Smooth muscle cell (in vitro differentiated cells): ENCODE data around the gene ZNF562. TPM values are rescaled to one million over a fixed set of nuclear protein-coding genes. Genes with fewer than 3 reads are reported as not detected.
"Not testable (repeated sequence)": the region's sequence is repeated elsewhere in the genome, so short reads cannot be mapped to it uniquely, and the experiment has no call there.

Experiments
- DNase-seq: peaks from one replicate; lab custom pipeline; 2025; ENCODE audit not compliant: unreplicated experiment; lab: John Stamatoyannopoulos, UW
- H2AFZ ChIP-seq: fragments of 200-600 bp; sonication (generic); 2 replicates; pipeline ENCODE4 v1.6.0; 2016; ENCODE audit warnings: antibody characterized with exemption, low read depth, mild to moderate bottlenecking
- H3F3A ChIP-seq: fragments of 200-600 bp; sonication (generic); 2 replicates; pipeline ENCODE4 v1.6.0; 2017; ENCODE audit warnings: antibody characterized with exemption, low read depth
- H3K27ac ChIP-seq: fragments of 200-600 bp; sonication (generic); 2 replicates; pipeline ENCODE4 v1.5.1; 2016; ENCODE audit warnings: low read depth, mild to moderate bottlenecking
- H3K27me3 ChIP-seq: fragments of 200-600 bp; sonication (generic); 2 replicates; pipeline ENCODE4 v1.6.1; 2016; ENCODE audit warnings: low read depth, mild to moderate bottlenecking
- H3K36me3 ChIP-seq: fragments of 200-600 bp; sonication (generic); 2 replicates; pipeline ENCODE4 v1.5.1; 2016; ENCODE audit warnings: low read depth
- H3K4me1 ChIP-seq: fragments of 200-600 bp; sonication (generic); 2 replicates; pipeline ENCODE4 v1.5.1; 2016; ENCODE audit warnings: low read depth
- H3K4me2 ChIP-seq: fragments of 200-600 bp; sonication (generic); 2 replicates; pipeline ENCODE4 v1.6.0; 2016; ENCODE audit warnings: mild to moderate bottlenecking
- H3K4me3 ChIP-seq: fragments of 200-600 bp; sonication (generic); 2 replicates; pipeline ENCODE4 v1.5.1; 2016; ENCODE audit warnings: mild to moderate bottlenecking
- H3K79me2 ChIP-seq: fragments of 200-600 bp; sonication (generic); 2 replicates; pipeline ENCODE4 v1.6.0; 2016; ENCODE audit warnings: low read depth, mild to moderate bottlenecking
- H3K9ac ChIP-seq: fragments of 200-600 bp; sonication (generic); 2 replicates; pipeline ENCODE4 v1.6.0; 2016; ENCODE audit warnings: low read depth
- H3K9me3 ChIP-seq: fragments of 200-600 bp; sonication (generic); replicated peaks from 2 replicates; pipeline ENCODE4 v1.5.1; 2016; ENCODE audit warnings: low read depth
- H4K20me1 ChIP-seq: fragments of 200-600 bp; sonication (generic); 2 replicates; pipeline ENCODE4 v1.6.0; 2016; ENCODE audit warnings: low read depth
- WGBS: methylation state at CpG from one replicate; pipeline ENCODE4 v1.1.7; 2016; ENCODE audit warnings: low lambda C conversion rate; 5-methylcytosine and 5-hydroxymethylcytosine counted together
- polyA plus RNA-seq: library from polyadenylated mRNA; unstranded; fragments of >200 nt; fragmentation: Nextera tagmentation; extraction: Ambion mirVana; gene quantifications from 2 replicates; pipeline ENCODE4 v1.2.1, GENCODE V29; 2016
- total RNA-seq: library from RNA; depleted of rRNA; stranded (reverse); fragments of >200 nt; gene quantifications from 2 replicates; pipeline ENCODE4 v1.2.3, GENCODE V29; 2014
- TF ChIP-seq, protein P1 (sequence below): fragments of 200-600 bp; sonication (generic); IDR thresholded peaks from 2 replicates; pipeline ENCODE4 v1.5.1; 2017; ENCODE audit warnings: borderline replicate concordance, mild to moderate bottlenecking, antibody characterized with exemption; ENCODE audit not compliant: insufficient read depth, poor library complexity, severe bottlenecking

Gene ZNF562
- total and polyA plus RNA-seq, 2 experiments from 2014 or later: 0.36 to 0.86 TPM

DNA sequence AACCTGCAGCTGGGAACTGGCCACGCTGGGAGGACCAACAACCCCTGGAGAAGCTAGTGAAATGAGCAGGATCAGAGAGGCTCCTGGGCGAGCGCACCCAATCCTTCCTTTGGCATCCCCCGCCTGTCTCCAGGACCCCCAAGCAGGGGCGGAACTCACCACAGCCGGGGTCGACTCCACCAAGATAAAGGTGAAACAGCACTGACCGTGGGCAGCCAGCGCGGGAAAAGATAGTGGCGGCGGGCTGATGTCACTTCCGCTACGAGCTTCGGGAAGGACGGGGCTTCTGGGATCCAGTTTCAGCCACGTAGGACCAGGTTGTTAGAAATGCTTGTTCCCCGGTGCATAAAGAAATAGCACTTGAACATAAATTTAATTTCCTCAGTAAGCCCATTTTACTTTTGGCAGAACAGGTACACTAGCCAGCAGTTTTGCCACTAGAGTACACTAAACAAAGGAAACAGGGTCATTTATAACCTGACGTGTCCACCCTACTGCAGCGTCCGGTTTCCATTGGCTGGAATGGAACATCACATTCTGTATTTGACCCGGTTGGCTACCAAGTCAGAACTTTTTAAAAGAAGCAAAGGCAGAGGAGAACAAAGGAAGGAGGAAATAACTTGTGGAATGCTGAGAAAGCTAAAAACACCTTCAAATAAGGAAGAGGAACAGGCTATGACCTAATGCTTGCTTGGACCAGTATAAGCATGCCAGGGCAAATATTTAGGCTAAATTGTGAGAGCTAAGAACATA, 25.5 kb upstream of the ZNF562 start:
- Histone ChIP-seq H3K79me2 (no peaks in the 10 kb centered on the region), H3K4me3 (no peak overlapping the region), H3K9me3 (peaks cover 4% of the 10 kb centered on the region), H3K27me3 (no peaks in the 10 kb centered on the region), H3K9ac (no peak overlapping the region), H3K4me1 (no peaks in the 10 kb centered on the region), H3K4me2 (no peak overlapping the region), H4K20me1 (no peaks in the 10 kb centered on the region), H3K27ac (no peak overlapping the region), H3F3A (no peaks in the 10 kb centered on the region), H2AFZ (no peak overlapping the region), H3K36me3 (no peaks in the 10 kb centered on the region)
- no peak for DNase-seq
- TF ChIP-seq, protein P1, sequence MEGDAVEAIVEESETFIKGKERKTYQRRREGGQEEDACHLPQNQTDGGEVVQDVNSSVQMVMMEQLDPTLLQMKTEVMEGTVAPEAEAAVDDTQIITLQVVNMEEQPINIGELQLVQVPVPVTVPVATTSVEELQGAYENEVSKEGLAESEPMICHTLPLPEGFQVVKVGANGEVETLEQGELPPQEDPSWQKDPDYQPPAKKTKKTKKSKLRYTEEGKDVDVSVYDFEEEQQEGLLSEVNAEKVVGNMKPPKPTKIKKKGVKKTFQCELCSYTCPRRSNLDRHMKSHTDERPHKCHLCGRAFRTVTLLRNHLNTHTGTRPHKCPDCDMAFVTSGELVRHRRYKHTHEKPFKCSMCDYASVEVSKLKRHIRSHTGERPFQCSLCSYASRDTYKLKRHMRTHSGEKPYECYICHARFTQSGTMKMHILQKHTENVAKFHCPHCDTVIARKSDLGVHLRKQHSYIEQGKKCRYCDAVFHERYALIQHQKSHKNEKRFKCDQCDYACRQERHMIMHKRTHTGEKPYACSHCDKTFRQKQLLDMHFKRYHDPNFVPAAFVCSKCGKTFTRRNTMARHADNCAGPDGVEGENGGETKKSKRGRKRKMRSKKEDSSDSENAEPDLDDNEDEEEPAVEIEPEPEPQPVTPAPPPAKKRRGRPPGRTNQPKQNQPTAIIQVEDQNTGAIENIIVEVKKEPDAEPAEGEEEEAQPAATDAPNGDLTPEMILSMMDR: no peak
- 88% methylated on average over 22 of the region's 22 CpGs for WGBS

DNA sequence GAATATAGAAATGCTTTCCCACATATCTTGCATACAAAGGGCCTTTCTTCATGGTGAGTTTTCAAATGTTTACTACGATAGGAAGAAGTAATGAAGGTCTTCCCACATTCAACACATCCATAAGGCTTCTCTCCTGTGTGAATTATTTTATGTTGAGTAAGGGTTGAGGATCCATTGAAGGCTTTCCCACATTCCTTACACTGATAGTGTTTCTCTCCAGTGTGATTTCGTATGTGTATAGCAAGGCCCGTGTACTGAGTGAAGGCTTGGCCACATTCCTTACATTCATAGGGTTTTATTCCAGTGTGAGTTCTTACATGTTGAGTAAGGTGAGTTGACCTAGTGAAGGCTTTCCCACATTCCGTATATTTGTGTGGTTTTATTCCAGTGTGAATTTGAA, 15.4 kb upstream of the ZNF562 start:
- not testable (repeated sequence) for H3K27ac ChIP-seq, H3K27me3 ChIP-seq, H3K36me3 ChIP-seq, DNase-seq, H4K20me1 ChIP-seq, H3K79me2 ChIP-seq, H3K4me1 ChIP-seq, H3K9ac ChIP-seq, H3K9me3 ChIP-seq, H3K4me3 ChIP-seq, H3K4me2 ChIP-seq, H2AFZ ChIP-seq, H3F3A ChIP-seq
- 78% methylated on average over 4 of the region's 4 CpGs for WGBS

DNA sequence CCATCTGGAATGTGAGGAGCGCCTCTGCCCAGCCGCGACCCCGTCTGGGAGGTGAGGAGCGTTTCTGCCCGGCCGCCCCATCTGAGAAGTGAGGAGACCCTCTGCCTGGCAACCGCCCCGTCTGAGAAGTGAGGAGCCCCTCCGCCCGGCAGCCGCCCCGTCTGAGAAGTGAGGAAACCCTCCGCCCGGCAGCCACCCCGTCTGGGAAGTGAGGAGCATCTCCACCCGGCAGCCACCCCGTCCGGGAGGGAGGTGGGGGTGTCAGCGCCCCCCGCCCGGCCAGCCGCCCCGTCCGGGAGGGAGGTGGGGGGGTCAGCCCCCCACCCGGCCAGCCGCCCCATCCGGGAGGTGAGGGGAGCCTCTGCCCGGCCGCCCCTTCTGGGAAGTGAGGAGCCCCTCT, 5.1 kb upstream of the ZNF562 start:
- H3K36me3 ChIP-seq, H3K9me3 ChIP-seq, H4K20me1 ChIP-seq, H3K27me3 ChIP-seq, H3K4me2 ChIP-seq, H3K27ac ChIP-seq, H3K9ac ChIP-seq, H3K4me1 ChIP-seq, DNase-seq, H3K79me2 ChIP-seq, H3F3A ChIP-seq, H3K4me3 ChIP-seq, H2AFZ ChIP-seq: not testable (repeated sequence)
- 100% methylated on average over 5 of the region's 30 CpGs for WGBS

DNA sequence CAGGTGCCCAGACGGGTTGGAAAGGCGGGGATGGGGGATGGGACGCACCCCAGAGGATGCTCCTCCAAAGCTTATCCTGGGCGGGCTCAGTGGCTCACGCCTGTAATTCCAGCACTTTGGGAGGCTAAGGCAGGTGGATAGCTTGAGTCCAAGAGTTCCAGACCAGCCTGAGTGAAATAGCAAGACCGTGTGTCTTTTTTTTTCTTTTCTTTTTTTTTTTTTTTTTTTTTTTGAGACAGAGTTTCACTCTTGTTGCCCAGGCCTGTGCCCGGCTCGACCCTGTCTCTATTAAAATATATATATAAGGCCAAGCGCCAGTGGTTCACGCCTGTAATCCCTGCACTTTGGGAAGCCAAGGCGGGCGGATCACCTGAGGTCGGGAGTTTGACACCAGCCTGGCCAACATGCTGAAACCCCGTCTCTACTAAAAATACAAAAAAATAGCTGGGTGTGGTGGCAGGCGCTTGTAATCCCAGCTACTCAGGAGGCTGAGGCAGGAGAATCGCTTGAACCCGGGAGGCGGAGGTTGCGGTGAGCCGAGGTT, 530 bp upstream of the ZNF562 start:
- H3K36me3 ChIP-seq, H3K4me1 ChIP-seq, H2AFZ ChIP-seq, DNase-seq, H3K27ac ChIP-seq, H3K9me3 ChIP-seq, H3K4me2 ChIP-seq, H4K20me1 ChIP-seq, H3K27me3 ChIP-seq, H3F3A ChIP-seq, H3K79me2 ChIP-seq, H3K9ac ChIP-seq, H3K4me3 ChIP-seq: not testable (repeated sequence)
- WGBS: 96% methylated on average over 20 of the region's 20 CpGs

DNA sequence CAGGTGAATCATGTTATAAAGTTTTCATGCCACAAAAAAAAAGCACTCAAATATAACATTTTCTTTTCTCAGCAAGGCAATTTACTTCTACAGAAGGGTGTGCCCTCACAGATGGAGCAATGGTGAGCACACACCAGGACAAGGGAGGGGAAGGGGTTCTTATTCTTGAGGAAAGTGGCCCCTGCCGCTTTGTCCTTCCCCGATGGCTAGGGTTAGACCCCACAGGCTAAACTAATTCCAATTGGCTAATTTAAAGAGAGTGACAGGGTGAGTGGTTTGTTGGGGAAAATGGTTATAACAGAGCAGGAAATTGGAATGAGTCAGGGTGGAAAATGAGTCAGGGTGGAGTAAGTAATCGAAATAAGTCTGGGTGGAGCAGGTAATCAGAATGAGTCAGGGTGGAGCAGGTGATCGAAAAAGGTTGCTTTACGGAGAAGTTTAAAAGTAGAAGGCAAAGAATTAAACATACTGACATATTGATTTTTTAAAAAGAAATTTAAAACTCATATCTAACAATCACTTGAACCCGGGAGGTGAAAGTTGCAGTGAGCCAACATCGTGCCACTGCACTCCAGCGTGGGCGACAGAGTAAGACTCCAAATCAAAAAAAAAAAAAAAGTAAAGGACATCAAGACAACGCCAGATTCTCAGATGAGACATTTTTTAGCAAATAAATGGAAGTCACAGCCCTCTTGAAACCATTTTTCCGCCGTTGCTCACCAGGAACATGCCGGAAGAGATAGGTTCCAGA, 813 bp downstream of the ZNF562 start:
- no peak for DNase-seq
- H3K36me3 ChIP-seq: no peaks in the 10 kb centered on the region
- no peaks in the 10 kb centered on the region for H3K79me2 ChIP-seq
- no peak overlapping the region for H3K9ac ChIP-seq
- H2AFZ ChIP-seq: no peak overlapping the region
- H3K4me1 ChIP-seq: no peaks in the 10 kb centered on the region
- no peak overlapping the region for H3K4me2 ChIP-seq
- H3K27ac ChIP-seq: no peak overlapping the region
- H3K9me3 ChIP-seq: peaks cover 6% of the 10 kb centered on the region
- no peaks in the 10 kb centered on the region for H4K20me1 ChIP-seq
- H3F3A ChIP-seq: no peaks in the 10 kb centered on the region
- no peaks in the 10 kb centered on the region for H3K27me3 ChIP-seq
- no peak overlapping the region for H3K4me3 ChIP-seq
- 93% methylated on average over 13 of the region's 13 CpGs for WGBS
- TF ChIP-seq, protein P1: no peak
